Osteoblast (primary cell): ENCODE data around the gene IL22RA1. TPM values are rescaled to one million over a fixed set of nuclear protein-coding genes. Genes with fewer than 3 reads are reported as not detected.

ENCODE experiments used
- DNase-seq: peaks from one replicate; pipeline ENCODE4 v3.0.0; 2011; ENCODE audit warnings: low spot score, mixed read lengths; ENCODE audit not compliant: insufficient read length; ENCODE audit errors: missing footprints
- H2AFZ ChIP-seq: 2 replicates; pipeline ENCODE4 v1.6.0; 2011; ENCODE audit warnings: mild to moderate bottlenecking, low read length
- H3K27ac ChIP-seq: 2 replicates; pipeline ENCODE4 v1.5.1; 2011; ENCODE audit warnings: mild to moderate bottlenecking, low read depth, low read length, moderate library complexity
- H3K27me3 ChIP-seq: 2 replicates; pipeline ENCODE4 v1.6.0; 2012; ENCODE audit warnings: mild to moderate bottlenecking, control low read depth, inconsistent platforms, low read length, moderate library complexity; ENCODE audit not compliant: insufficient read depth
- H3K36me3 ChIP-seq: 2 replicates; pipeline ENCODE4 v1.5.1; 2011; ENCODE audit warnings: mild to moderate bottlenecking, low read length, control low read depth, moderate library complexity; ENCODE audit not compliant: insufficient read depth
- H3K4me1 ChIP-seq: 2 replicates; pipeline ENCODE4 v1.5.1; 2011; ENCODE audit warnings: mild to moderate bottlenecking, low read length, control low read depth, moderate library complexity; ENCODE audit not compliant: insufficient read depth
- H3K4me2 ChIP-seq: 2 replicates; pipeline ENCODE4 v1.6.0; 2011; ENCODE audit warnings: mild to moderate bottlenecking, low read length; ENCODE audit not compliant: insufficient read depth
- H3K4me3 ChIP-seq: fragments of 200-600 bp; sonication (generic); 3 replicates; pipeline ENCODE4 v1.5.1; 2012; ENCODE audit warnings: mild to moderate bottlenecking, low read length, inconsistent platforms; ENCODE audit not compliant: insufficient read depth
- H3K79me2 ChIP-seq: 2 replicates; pipeline ENCODE4 v1.6.0; 2012; ENCODE audit warnings: mild to moderate bottlenecking, low read length, control low read depth, inconsistent platforms; ENCODE audit not compliant: insufficient read depth
- H3K9me3 ChIP-seq: 2 replicates; pipeline ENCODE4 v1.5.1; 2011; ENCODE audit warnings: low read depth, low read length, control low read depth
- H4K20me1 ChIP-seq: 2 replicates; pipeline ENCODE4 v1.6.0; 2012; ENCODE audit warnings: mild to moderate bottlenecking, low read length, control low read depth; ENCODE audit not compliant: insufficient read depth
- CTCF ChIP-seq: IDR thresholded peaks from 2 replicates; pipeline ENCODE4 v1.5.1; 2011; ENCODE audit warnings: mild to moderate bottlenecking, low read depth, low read length, moderate library complexity; ENCODE audit errors: extremely low read depth
- total RNA-seq: library from RNA; depleted of rRNA; stranded (reverse); fragments of >200 nt; gene quantifications from 2 replicates; pipeline ENCODE4 v1.2.3, GENCODE V29; 2012

IL22RA1 gene
- total RNA-seq, 1 donor: under 0.01 TPM

GRCh38 chr1:24114753-24115152 is 28.2 kb downstream of the IL22RA1 start:
- Histone ChIP-seq H3K9me3 (no peaks in the 10 kb centered on the region), H3K4me1 (peaks cover 12% of the 10 kb centered on the region), H4K20me1 (no peaks in the 10 kb centered on the region), H3K4me2 (no peak overlapping the region), H3K79me2 (no peaks in the 10 kb centered on the region), H3K36me3 (no peaks in the 10 kb centered on the region), H3K4me3 (no peak overlapping the region), H3K27me3 (peaks cover 25% of the 10 kb centered on the region), H3K27ac (no peak overlapping the region), H2AFZ (no peak overlapping the region)
- DNase-seq: no peak
- no peak for TF ChIP-seq CTCF

DNA sequence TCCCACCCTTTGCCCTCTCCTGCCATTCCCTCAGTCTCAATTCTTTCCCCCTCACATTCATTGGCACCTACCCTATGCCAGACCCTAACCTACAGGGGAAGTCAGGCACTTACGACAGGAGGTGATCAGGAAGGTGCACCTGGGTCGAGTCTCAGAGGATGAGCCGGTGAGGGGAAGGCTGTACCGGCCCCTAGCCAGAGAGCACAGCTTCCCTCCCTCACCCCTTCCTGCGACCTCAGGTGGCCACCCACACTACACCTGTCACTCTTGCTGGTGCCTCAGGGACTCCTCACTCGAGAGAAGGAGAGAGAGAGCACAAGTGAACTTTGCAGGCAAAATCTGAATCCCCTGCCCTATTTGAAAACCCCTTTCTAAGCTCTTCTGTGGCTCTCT is 29.3 kb downstream of the IL22RA1 start:
- TF ChIP-seq CTCF: no peak
- Histone ChIP-seq H3K4me2 (no peak overlapping the region), H3K9me3 (no peaks in the 10 kb centered on the region), H3K4me3 (no peak overlapping the region), H3K36me3 (no peaks in the 10 kb centered on the region), H4K20me1 (no peaks in the 10 kb centered on the region), H3K27ac (no peak overlapping the region), H3K4me1 (peaks cover 14% of the 10 kb centered on the region), H3K79me2 (no peaks in the 10 kb centered on the region), H2AFZ (no peak overlapping the region), H3K27me3 (peaks cover 22% of the 10 kb centered on the region)
- DNase-seq: no peak

DNA sequence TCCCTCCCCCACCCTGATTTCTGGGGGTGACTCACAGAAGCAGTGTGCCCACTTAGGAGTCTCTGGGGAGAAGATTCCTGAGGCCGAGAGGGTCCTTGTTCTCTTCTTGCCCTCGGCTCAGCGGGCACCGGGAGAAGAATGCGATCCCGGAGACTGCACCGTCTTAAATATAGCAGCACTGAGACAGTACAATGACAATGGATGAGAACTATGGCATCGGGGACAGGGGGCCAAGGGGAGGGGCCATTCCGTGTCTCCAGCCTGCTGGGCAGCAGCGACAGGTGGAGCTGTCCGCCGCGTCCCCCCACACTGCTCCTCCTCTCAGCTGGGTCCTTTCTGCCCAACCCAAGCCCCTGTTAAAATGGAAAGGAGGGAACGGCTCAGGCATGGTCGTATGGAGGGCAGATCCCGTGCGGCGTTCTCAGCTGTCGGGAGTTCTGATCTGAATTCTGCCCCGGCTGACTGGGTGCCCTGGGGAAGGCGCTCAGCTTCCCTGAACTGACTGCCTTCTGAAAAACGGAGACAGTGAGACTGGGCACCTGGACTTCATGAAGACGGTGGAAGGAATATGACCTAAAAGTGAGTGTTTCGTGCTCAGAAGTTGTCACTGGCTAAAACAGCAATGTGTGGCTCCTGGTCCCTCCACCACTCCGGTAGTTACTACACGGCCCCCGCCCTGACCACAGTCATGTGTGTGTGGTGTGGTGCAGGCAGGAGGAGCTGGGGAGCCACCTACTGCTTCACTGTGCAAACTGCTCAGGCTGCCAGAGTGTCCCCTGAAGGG is 30.8 kb downstream of the IL22RA1 start, which contains the start of gene MYOM3:
Gene MYOM3, minus strand, starts transcription at position 140 of the 784 bp plus-strand sequence. CDS start 3,499 bp downstream, outside the sequence.
- H3K4me2 ChIP-seq: peak within 1 kb of the TSS; percentile 97
- TF ChIP-seq CTCF: peak; percentile 65
- H2AFZ ChIP-seq: peak within 1 kb of the TSS; percentile 90
- no peaks in the 10 kb centered on the region for H3K9me3 ChIP-seq
- H3K4me3 ChIP-seq: peak within 1 kb of the TSS; percentile 70
- H3K27me3 ChIP-seq: peaks cover 22% of the 10 kb centered on the region
- H4K20me1 ChIP-seq: no peaks in the 10 kb centered on the region
- no peaks in the 10 kb centered on the region for H3K36me3 ChIP-seq
- H3K79me2 ChIP-seq: no peaks in the 10 kb centered on the region
- peaks cover 23% of the 10 kb centered on the region for H3K4me1 ChIP-seq
- DNase-seq: peak; percentile 95
- H3K27ac ChIP-seq: no peak within 1 kb of the TSS

DNA sequence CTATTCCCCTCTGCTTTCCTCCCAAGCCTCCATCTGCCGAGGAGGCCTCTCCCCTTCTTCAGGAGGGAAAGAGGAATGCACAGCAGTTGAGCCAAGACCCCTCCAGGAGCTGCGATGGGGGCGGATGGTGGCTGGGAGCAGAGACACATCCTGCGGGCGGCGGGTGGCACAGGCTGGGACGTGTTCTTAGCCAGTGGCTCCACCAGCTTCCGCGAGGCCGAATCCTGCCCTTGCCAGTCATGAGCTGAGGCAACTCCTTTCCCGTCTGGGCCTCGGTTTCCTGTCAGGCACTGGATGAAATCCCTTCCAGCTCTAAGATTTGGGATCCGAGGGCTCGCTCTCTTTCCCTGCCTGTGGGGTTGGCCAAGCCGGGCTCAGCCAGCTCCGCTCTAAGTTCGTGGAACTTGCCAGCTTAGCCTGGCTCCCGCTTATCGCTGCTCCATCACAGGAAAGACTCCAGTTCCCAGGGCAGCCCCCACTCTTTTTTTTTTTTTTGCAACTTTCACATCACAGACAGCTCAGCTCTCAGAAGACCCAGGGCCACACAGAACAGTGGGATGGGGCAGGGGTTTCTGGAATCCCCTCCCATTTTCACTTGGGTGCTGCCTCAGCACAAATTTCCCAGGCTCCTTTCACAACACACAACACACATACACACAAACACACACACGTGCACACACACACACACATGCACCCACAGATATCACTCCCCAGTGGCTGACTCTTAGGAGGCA is 31.5 kb downstream of the IL22RA1 start:
- H3K9me3 ChIP-seq: no peaks in the 10 kb centered on the region
- peaks cover 18% of the 10 kb centered on the region for H3K27me3 ChIP-seq
- no peaks in the 10 kb centered on the region for H4K20me1 ChIP-seq
- no peak overlapping the region for H2AFZ ChIP-seq
- H3K4me1 ChIP-seq: peaks cover 23% of the 10 kb centered on the region
- no peaks in the 10 kb centered on the region for H3K79me2 ChIP-seq
- H3K4me3 ChIP-seq: no peak overlapping the region
- DNase-seq: no peak
- no peak overlapping the region for H3K27ac ChIP-seq
- H3K36me3 ChIP-seq: no peaks in the 10 kb centered on the region
- TF ChIP-seq CTCF: no peak
- H3K4me2 ChIP-seq: peak overlapping the region; percentile 97
